ENCODE measurements around the gene TCF25.

The TCF25 gene

DNA sequence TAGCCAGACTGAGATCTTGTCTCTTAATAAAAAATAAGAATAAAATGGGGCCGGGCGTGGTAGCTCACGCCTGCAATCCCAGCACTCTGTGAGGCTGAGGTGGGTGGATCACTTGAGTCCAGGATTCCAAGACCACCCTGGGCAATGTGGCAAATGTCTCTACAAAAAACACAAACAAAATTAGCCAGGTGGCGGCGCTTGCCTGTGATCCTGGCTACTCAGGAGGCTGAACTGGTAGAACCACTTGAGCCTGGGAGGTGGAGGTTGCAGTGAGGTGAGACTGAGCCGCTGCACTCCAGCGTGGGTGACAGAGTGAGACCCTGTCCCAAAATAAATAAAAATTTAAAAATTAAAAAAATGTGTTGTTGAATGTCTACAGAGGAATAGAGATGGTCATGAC, 72.3 kb downstream of the TCF25 start:
- no peak for DNase-seq (ENCODE audit: low read depth)
- TF ChIP-seq, protein P1, sequence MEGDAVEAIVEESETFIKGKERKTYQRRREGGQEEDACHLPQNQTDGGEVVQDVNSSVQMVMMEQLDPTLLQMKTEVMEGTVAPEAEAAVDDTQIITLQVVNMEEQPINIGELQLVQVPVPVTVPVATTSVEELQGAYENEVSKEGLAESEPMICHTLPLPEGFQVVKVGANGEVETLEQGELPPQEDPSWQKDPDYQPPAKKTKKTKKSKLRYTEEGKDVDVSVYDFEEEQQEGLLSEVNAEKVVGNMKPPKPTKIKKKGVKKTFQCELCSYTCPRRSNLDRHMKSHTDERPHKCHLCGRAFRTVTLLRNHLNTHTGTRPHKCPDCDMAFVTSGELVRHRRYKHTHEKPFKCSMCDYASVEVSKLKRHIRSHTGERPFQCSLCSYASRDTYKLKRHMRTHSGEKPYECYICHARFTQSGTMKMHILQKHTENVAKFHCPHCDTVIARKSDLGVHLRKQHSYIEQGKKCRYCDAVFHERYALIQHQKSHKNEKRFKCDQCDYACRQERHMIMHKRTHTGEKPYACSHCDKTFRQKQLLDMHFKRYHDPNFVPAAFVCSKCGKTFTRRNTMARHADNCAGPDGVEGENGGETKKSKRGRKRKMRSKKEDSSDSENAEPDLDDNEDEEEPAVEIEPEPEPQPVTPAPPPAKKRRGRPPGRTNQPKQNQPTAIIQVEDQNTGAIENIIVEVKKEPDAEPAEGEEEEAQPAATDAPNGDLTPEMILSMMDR (conservative IDR thresholded peaks at IDR 0.05; ENCODE audit: low read depth, low read length), result no peak
- no peak overlapping the region for H3K4me3 ChIP-seq (ENCODE audit: low read depth, low read length)

DNA sequence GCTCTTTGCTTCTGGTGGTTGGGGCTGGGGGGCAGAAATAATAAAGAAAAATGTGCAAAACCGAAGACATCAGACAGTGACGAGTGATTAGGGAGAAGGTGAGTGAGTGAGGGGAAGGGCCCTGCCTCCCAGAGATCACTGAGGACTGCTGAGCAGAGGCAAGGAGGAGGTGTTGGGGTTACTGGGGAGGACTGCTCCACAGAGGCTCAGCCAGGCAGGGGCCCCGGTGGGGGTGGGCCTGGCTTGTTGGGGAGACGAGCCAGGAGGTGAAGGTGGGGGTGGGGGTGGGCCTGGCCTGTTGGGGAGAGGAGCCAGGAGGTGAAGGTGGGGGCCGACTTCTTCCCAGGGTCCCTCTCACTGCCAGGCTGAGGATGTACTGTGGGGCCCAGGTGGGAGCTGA, 73.1 kb downstream of the TCF25 start:
- no peak for DNase-seq (ENCODE audit: low read depth)
- TF ChIP-seq, protein P1 (conservative IDR thresholded peaks at IDR 0.05; ENCODE audit: low read depth, low read length), result no peak
- no peak overlapping the region for H3K4me3 ChIP-seq (ENCODE audit: low read depth, low read length)

DNA sequence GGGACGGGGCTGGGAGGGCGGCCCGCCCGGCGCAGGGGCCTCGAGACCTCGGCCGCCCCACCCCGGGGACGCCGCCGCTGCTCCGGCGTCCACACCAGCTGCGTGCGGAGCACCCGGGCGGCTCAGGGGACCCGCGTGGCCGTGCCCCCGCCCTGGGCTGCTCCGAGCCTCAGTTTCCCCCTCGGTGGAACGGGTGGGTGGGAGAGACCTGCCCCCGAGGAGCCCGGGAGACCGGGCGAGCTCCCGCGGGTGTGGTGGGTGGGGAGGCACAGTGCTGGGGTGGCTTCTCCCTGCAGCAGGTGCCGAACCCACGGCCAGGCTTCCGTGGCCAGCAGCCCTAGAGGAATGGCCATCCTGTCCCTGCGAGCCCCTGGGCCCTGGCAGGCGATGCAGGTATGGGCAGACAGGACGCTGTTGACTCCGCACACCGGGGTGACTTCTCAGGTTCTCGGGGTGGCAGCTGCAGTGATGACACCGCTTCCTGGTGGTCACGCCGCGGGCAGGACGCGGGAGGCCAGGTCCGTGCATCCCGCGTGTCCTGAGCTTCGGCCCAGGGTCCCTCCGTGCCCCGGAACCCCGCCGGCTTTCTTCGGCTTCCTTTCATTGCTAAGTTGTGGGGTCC, 75.8 kb downstream of the TCF25 start:
- TF ChIP-seq, protein P1 (conservative IDR thresholded peaks at IDR 0.05; ENCODE audit: low read depth, low read length), result no peak
- peak overlapping the region; percentile 69 for H3K4me3 ChIP-seq (ENCODE audit: low read depth, low read length)
- no peak for DNase-seq (ENCODE audit: low read depth)

DNA sequence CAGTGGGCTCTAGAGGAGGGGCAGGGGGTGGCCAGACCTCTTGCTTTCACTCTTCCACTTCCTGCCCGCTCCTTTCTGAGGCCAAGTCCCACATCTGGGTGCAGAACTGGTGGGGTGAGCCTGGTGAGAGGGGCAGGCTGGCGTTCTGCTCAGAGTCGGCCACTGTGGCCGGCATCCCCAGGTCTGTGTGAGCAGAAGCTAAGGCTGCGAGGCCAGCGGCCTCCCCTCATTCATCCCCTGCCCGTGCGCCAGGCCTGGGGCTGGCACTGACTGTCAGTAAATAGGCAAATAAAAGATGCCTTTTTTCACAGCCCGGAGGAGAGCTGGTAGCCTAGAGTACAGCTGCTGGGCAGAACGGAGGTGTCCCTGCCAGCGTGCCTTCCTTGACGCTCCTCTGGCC, 76.4 kb downstream of the TCF25 start:
- no peak for DNase-seq (ENCODE audit: low read depth)
- peak overlapping the region; percentile 69 for H3K4me3 ChIP-seq (ENCODE audit: low read depth, low read length)
- TF ChIP-seq, protein P1 (conservative IDR thresholded peaks at IDR 0.05; ENCODE audit: low read depth, low read length), result no peak

DNA sequence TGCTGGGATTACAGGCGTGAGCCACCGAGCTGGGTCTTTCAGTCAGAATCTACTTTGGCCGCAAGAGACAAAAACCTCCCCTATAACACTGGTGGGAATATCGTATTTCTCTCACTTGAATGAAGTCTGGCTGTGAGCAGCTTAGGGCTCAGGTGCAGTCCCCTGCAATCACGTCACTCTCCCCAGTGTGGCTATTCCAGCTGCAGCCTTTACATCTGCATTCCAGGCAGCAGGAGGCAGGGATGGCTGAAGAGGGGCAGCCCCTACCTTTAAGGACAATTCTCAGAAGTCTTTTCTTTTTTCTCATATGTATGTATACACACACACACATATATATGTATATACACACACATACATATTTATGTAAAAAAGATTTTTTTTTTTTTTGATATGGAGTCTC, 78.1 kb downstream of the TCF25 start:
- H3K4me3 ChIP-seq (ENCODE audit: low read depth, low read length), result no peak overlapping the region
- DNase-seq (ENCODE audit: low read depth), result no peak
- TF ChIP-seq, protein P1 (conservative IDR thresholded peaks at IDR 0.05; ENCODE audit: low read depth, low read length), result no peak

DNA sequence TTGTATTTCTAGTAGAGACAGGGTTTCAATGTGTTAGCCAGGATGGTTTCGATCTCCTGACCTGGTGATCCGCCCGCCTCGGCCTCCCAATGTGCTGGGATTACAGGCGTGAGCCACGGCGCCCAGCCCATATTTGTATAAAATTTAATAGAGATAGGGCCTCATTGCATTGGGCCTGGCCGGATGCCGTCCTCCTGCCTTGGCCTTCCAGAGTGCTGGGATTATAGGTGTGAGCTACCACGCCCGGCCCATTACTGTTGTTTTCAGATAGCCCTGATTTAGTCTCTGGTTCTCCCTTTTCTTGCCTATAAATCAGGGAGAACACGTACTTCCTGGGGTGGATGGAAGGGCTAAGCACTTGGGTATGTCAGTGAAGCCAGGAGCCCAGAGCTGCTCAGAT, 78.7 kb downstream of the TCF25 start:
- DNase-seq (ENCODE audit: low read depth), result no peak
- TF ChIP-seq, protein P1 (conservative IDR thresholded peaks at IDR 0.05; ENCODE audit: low read depth, low read length), result no peak
- H3K4me3 ChIP-seq (ENCODE audit: low read depth, low read length), result no peak overlapping the region

DNA sequence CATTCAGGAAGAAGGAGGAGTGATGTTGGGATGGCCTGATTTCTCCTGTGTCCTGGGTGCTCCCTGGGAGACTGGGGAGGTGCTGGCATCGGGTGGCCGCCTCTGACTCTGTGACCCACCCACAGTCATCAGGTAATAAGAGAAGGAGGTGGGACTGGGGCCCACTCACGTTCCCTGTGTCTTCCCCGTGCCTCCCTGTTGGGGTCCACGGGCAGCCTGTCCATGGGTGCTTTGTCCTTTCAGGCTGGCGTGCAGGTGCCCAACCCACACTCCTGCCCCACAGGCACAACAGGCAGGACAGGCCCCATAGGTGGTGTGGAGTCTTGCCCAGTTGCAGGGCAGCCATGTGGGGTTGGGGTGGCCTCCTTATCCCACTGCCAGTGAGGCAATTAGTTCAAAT, 79.2 kb downstream of the TCF25 start:
- TF ChIP-seq, protein P1 (conservative IDR thresholded peaks at IDR 0.05; ENCODE audit: low read depth, low read length), result no peak
- DNase-seq (ENCODE audit: low read depth), result no peak

More for the DNA sequence above, 79.2 kb downstream of the TCF25 start:
- H3K4me3 ChIP-seq (ENCODE audit: low read depth, low read length), result no peak overlapping the region
